HepG2 (cell line): ENCODE measurements around the gene DNAJB2. TPM values are rescaled to one million over a fixed set of nuclear protein-coding genes. Genes with fewer than 3 reads are reported as not detected.

Experiments
- CENPT ChIP-seq: sonication (generic); formaldehyde crosslinking; IDR thresholded peaks from 2 replicates; pipeline ENCODE4 v1.8.0; 2022; ENCODE audit warnings: low read depth, mild to moderate bottlenecking, moderate library complexity, missing genetic modification reagents
- GATAD1 ChIP-seq: IDR thresholded peaks from 2 replicates; pipeline ENCODE4 v1.6.1; 2016; ENCODE audit warnings: missing genetic modification reagents, missing compliant biosample characterization
- IRF2 ChIP-seq: IDR thresholded peaks from 2 replicates; pipeline ENCODE4 v1.6.1; 2018; ENCODE audit warnings: missing genetic modification reagents, missing compliant biosample characterization
- MAFF ChIP-seq: IDR thresholded peaks from 2 replicates; pipeline ENCODE4 v1.6.1; 2011; ENCODE audit warnings: low read depth, low read length, improper control_type of control experiment
- NFKB2 ChIP-seq: sonication (generic); formaldehyde crosslinking; IDR thresholded peaks from 2 replicates; pipeline ENCODE4 v1.4.0; 2020; ENCODE audit warnings: missing genetic modification reagents, borderline replicate concordance
- SMAD9 ChIP-seq: sonication (generic); formaldehyde crosslinking; IDR thresholded peaks from 2 replicates; pipeline ENCODE4 v1.5.1; 2020; ENCODE audit warnings: mild to moderate bottlenecking, missing genetic modification reagents
- ZBTB3 ChIP-seq: sonication (generic); formaldehyde crosslinking; IDR thresholded peaks from 2 replicates; pipeline ENCODE4 v1.4.0; 2020; ENCODE audit warnings: low read depth, mild to moderate bottlenecking, moderate library complexity, missing genetic modification reagents, borderline replicate concordance
- ZFP36L2 ChIP-seq: sonication (generic); formaldehyde crosslinking; IDR thresholded peaks from 2 replicates; pipeline ENCODE4 v1.4.0; 2020; ENCODE audit warnings: missing genetic modification reagents
- ZFP37 ChIP-seq: sonication (generic); formaldehyde crosslinking; IDR thresholded peaks from 2 replicates; pipeline ENCODE4 v1.4.0; 2020; ENCODE audit warnings: missing genetic modification reagents, borderline replicate concordance
- ZNF235 ChIP-seq: sonication (generic); formaldehyde crosslinking; IDR thresholded peaks from 2 replicates; pipeline ENCODE4 v1.8.1; 2023; ENCODE audit warnings: mild to moderate bottlenecking, missing genetic modification reagents, borderline replicate concordance
- ZNF432 ChIP-seq: sonication (generic); formaldehyde crosslinking; IDR thresholded peaks from 2 replicates; pipeline ENCODE4 v1.5.0; 2020; ENCODE audit warnings: missing genetic modification reagents, mild to moderate bottlenecking, borderline replicate concordance
- ZNF605 ChIP-seq: sonication (generic); formaldehyde crosslinking; IDR thresholded peaks from 2 replicates; pipeline ENCODE4 v1.8.0; 2022; ENCODE audit warnings: mild to moderate bottlenecking, missing genetic modification reagents
- ZNF737 ChIP-seq: sonication (generic); formaldehyde crosslinking; IDR thresholded peaks from 2 replicates; pipeline ENCODE4 v1.5.0; 2020; ENCODE audit warnings: missing genetic modification reagents, mild to moderate bottlenecking, borderline replicate concordance
- polyA plus RNA-seq, 8 experiments: library from polyadenylated mRNA; depleted of rRNA in 3 of 8; stranded (reverse) in 7 of 8; unstranded in 1 of 8; fragments of >200 nt; fragmentation: Illumina TruSeq in 4 of 8; extraction: Trizol in 4 of 8; gene quantifications; 2 replicates each; pipeline versions ENCODE4 v1.2.1 to v1.2.3, GENCODE V29; 2011 to 2016; ENCODE audit warnings: low read depth in 4 of 8, missing spikeins in 1 of 8, mixed read lengths in 1 of 8; ENCODE audit not compliant: insufficient read depth in 1 of 8
- total RNA-seq, 5 experiments: library from RNA; depleted of rRNA; stranded (reverse); fragments of >200 nt; fragmentation: Illumina TruSeq; extraction: Trizol; gene quantifications; 2 replicates each; pipeline ENCODE4 v1.2.3, GENCODE V29; 2016; ENCODE audit warnings: low read depth in 1 of 5
- TF ChIP-seq, protein P1 (sequence below): sonication (generic); formaldehyde crosslinking; IDR thresholded peaks from 2 replicates; pipeline ENCODE4 v1.8.1; 2023; ENCODE audit warnings: missing genetic modification reagents, inconsistent platforms, borderline replicate concordance
- TF ChIP-seq, protein P2 (sequence below): sonication (generic); formaldehyde crosslinking; IDR thresholded peaks from 2 replicates; pipeline ENCODE4 v1.5.0; 2020; ENCODE audit warnings: missing genetic modification reagents
- TF ChIP-seq, protein P3 (sequence below): fragments of 450-650 bp; IDR thresholded peaks from 2 replicates; pipeline ENCODE4 v1.6.1; 2017; ENCODE audit warnings: mild to moderate bottlenecking
- TF ChIP-seq, protein P4 (sequence below): sonication (generic); formaldehyde crosslinking; IDR thresholded peaks from 2 replicates; pipeline ENCODE4 v1.5.1; 2020; ENCODE audit warnings: mild to moderate bottlenecking, missing genetic modification reagents, borderline replicate concordance

DNAJB2 gene
- total and polyA plus RNA-seq, 2 of the 13 experiments (the other 11 are each of a cell fraction or from before 2014, with no cell fraction given) = 21.3 to 31.1 TPM

DNA sequence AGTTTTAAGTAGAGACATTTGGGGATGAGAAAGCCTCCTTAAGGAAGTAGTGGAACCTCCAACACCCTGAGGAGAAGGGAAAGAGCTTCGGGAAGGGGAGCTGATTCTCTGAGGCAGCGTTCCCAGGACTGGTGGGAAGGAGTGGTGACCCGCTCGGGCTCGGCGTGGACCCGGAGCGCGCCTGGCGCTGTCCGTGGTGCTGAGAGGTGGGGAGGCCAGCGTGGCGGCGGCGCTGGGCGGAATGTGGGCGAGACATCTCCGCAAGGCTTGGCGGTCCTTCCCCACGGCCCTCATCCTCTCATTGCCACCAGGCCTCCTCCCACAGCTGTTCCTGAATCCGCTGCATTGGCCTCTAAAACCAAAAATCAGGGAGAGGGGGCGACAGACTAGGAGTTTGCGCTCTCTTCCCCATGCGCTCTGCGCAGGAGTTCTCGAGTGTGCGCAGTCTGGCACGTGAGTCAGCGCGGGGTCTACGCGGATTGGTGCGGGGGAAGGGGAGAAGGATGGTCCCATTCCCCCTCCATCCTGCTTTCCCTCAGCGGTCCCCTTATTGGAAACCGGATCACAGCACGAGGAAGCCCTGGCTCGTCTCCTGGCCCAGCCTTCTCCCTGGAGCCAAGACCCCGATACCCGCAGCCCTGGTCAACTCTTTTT, 52.5 kb downstream of the DNAJB2 start (continued):
- TF ChIP-seq, protein P1, sequence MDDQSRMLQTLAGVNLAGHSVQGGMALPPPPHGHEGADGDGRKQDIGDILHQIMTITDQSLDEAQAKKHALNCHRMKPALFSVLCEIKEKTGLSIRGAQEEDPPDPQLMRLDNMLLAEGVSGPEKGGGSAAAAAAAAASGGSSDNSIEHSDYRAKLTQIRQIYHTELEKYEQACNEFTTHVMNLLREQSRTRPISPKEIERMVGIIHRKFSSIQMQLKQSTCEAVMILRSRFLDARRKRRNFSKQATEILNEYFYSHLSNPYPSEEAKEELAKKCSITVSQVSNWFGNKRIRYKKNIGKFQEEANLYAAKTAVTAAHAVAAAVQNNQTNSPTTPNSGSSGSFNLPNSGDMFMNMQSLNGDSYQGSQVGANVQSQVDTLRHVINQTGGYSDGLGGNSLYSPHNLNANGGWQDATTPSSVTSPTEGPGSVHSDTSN (CRISPR knock-in tag) = 0 out of 2 replicates have a peak, but pooled peaks have one; percentile 42
- TF ChIP-seq ZNF432 (CRISPR knock-in tag) (no peak), CENPT (CRISPR knock-in tag) (peak; percentile 89), ZBTB3 (CRISPR knock-in tag) (peak; percentile 59; the same call in 1 of the 2 replicates), GATAD1 (peak; percentile 71), IRF2 (CRISPR knock-in tag) (peak; percentile 76; the same call in 1 of the 2 replicates), ZNF235 (CRISPR knock-in tag) (peak; percentile 81; the same call in 1 of the 2 replicates), SMAD9 (CRISPR knock-in tag) (0 out of 2 replicates have a peak, but pooled peaks have one; percentile 49), ZFP37 (CRISPR knock-in tag) (peak; percentile 93; the same call in 1 of the 2 replicates), ZFP36L2 (peak; percentile 91; the same call in 1 of the 2 replicates), MAFF (no peak), ZNF605 (CRISPR knock-in tag) (peak; percentile 70; the same call in 1 of the 2 replicates), ZNF737 (peak; percentile 63; the same call in 1 of the 2 replicates), NFKB2 (CRISPR knock-in tag) (peak; percentile 97)
- TF ChIP-seq, protein P2, sequence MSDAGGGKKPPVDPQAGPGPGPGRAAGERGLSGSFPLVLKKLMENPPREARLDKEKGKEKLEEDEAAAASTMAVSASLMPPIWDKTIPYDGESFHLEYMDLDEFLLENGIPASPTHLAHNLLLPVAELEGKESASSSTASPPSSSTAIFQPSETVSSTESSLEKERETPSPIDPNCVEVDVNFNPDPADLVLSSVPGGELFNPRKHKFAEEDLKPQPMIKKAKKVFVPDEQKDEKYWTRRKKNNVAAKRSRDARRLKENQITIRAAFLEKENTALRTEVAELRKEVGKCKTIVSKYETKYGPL (CRISPR knock-in tag) = peak; percentile 61; the same call in 1 of the 2 replicates
- TF ChIP-seq, protein P3, sequence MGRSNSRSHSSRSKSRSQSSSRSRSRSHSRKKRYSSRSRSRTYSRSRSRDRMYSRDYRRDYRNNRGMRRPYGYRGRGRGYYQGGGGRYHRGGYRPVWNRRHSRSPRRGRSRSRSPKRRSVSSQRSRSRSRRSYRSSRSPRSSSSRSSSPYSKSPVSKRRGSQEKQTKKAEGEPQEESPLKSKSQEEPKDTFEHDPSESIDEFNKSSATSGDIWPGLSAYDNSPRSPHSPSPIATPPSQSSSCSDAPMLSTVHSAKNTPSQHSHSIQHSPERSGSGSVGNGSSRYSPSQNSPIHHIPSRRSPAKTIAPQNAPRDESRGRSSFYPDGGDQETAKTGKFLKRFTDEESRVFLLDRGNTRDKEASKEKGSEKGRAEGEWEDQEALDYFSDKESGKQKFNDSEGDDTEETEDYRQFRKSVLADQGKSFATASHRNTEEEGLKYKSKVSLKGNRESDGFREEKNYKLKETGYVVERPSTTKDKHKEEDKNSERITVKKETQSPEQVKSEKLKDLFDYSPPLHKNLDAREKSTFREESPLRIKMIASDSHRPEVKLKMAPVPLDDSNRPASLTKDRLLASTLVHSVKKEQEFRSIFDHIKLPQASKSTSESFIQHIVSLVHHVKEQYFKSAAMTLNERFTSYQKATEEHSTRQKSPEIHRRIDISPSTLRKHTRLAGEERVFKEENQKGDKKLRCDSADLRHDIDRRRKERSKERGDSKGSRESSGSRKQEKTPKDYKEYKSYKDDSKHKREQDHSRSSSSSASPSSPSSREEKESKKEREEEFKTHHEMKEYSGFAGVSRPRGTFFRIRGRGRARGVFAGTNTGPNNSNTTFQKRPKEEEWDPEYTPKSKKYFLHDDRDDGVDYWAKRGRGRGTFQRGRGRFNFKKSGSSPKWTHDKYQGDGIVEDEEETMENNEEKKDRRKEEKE = no peak
- TF ChIP-seq, protein P4, sequence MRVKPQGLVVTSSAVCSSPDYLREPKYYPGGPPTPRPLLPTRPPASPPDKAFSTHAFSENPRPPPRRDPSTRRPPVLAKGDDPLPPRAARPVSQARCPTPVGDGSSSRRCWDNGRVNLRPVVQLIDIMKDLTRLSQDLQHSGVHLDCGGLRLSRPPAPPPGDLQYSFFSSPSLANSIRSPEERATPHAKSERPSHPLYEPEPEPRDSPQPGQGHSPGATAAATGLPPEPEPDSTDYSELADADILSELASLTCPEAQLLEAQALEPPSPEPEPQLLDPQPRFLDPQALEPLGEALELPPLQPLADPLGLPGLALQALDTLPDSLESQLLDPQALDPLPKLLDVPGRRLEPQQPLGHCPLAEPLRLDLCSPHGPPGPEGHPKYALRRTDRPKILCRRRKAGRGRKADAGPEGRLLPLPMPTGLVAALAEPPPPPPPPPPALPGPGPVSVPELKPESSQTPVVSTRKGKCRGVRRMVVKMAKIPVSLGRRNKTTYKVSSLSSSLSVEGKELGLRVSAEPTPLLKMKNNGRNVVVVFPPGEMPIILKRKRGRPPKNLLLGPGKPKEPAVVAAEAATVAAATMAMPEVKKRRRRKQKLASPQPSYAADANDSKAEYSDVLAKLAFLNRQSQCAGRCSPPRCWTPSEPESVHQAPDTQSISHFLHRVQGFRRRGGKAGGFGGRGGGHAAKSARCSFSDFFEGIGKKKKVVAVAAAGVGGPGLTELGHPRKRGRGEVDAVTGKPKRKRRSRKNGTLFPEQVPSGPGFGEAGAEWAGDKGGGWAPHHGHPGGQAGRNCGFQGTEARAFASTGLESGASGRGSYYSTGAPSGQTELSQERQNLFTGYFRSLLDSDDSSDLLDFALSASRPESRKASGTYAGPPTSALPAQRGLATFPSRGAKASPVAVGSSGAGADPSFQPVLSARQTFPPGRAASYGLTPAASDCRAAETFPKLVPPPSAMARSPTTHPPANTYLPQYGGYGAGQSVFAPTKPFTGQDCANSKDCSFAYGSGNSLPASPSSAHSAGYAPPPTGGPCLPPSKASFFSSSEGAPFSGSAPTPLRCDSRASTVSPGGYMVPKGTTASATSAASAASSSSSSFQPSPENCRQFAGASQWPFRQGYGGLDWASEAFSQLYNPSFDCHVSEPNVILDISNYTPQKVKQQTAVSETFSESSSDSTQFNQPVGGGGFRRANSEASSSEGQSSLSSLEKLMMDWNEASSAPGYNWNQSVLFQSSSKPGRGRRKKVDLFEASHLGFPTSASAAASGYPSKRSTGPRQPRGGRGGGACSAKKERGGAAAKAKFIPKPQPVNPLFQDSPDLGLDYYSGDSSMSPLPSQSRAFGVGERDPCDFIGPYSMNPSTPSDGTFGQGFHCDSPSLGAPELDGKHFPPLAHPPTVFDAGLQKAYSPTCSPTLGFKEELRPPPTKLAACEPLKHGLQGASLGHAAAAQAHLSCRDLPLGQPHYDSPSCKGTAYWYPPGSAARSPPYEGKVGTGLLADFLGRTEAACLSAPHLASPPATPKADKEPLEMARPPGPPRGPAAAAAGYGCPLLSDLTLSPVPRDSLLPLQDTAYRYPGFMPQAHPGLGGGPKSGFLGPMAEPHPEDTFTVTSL (CRISPR knock-in tag) = peak; percentile 63; the same call in 1 of the 2 replicates
